ENCODE data around the gene GRK5.

The GRK5 gene

DNA sequence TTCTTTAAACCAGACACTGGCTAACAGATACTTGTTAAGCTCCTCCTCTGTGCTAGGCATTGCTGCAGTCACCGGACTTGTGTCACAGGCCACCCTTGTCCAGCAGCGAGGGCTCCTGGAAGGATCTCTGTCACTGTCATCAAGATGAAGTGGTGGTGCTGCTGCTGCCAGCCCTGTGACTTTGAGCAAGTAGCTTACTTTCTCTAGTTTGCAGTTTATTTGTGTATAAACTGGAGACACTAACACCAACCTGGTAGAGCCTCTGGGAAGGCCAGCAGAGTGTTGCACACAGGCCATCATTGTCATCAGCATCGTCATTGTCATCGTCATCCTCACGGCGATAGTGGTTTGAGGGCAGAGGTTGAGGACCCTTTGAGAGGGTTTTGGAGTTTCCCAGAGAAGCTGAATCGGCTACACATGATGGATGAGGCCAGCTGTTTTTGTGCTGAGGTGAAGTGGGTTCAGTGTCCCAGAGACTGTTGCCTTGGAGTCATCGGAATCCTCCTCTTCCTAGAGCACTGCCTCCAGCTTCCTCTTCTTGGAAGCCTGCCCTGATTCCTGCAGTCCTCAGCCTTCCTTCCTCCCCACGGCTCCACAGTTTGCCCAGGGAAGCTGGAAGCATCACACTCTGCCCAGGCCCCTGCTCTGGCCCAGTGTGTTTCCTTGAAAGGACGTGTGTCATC, 128.4 kb downstream of the GRK5 start:
- DNase-seq (ENCODE audit: extremely low read depth, low read depth), result no peak
- TF ChIP-seq, protein P1, sequence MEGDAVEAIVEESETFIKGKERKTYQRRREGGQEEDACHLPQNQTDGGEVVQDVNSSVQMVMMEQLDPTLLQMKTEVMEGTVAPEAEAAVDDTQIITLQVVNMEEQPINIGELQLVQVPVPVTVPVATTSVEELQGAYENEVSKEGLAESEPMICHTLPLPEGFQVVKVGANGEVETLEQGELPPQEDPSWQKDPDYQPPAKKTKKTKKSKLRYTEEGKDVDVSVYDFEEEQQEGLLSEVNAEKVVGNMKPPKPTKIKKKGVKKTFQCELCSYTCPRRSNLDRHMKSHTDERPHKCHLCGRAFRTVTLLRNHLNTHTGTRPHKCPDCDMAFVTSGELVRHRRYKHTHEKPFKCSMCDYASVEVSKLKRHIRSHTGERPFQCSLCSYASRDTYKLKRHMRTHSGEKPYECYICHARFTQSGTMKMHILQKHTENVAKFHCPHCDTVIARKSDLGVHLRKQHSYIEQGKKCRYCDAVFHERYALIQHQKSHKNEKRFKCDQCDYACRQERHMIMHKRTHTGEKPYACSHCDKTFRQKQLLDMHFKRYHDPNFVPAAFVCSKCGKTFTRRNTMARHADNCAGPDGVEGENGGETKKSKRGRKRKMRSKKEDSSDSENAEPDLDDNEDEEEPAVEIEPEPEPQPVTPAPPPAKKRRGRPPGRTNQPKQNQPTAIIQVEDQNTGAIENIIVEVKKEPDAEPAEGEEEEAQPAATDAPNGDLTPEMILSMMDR (IDR thresholded peaks at IDR 0.05; ENCODE audit: low read depth, low read length, missing control alignments), result no peak
- no peak overlapping the region for H3K4me3 ChIP-seq (replicated peaks; ENCODE audit: low read depth, low read length)

DNA sequence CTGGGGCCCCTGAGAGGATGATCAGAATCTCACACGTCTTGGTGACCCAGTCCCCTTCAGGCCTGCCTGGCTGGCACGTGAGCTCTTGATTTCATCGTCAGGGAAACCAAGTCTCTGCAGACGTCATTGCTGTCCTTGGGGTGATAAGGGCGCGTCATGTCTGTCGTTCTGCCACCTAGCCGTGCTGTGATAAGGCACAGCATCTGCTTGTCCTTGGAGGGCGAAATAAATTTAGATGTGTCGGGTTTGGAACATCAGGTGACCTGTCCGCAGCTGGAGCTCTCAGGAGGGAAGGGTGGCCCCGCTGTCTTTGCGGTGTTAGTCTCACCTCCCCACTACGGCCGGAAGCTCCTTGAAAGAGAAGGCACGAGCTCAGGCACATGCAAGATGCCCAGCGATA, 129.2 kb downstream of the GRK5 start:
- no peak for DNase-seq (ENCODE audit: extremely low read depth, low read depth)
- H3K4me3 ChIP-seq (replicated peaks; ENCODE audit: low read depth, low read length), result no peak overlapping the region
- TF ChIP-seq, protein P1 (IDR thresholded peaks at IDR 0.05; ENCODE audit: low read depth, low read length, missing control alignments), result no peak

DNA sequence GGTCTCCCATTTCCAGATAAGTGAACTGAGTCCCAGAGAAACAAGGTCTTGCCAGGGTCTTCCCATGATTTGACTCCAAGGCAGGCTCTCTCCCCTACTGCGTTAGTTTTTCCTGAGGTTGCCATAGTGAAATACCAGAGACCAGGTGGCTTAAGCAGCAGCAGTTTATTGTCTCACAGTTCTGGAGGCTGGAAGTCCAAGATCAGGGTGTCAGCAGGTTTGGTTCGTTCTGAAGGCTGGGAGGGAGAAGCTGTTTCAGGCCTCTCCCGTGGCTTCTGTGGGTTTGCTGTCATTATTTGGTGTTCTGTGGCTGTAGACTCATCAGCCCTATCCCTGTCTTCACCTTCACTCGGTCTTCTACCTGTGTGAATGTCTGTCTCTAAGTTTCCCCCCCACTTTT, 129.9 kb downstream of the GRK5 start:
- DNase-seq (ENCODE audit: extremely low read depth, low read depth), result no peak
- H3K4me3 ChIP-seq (replicated peaks; ENCODE audit: low read depth, low read length), result no peak overlapping the region
- TF ChIP-seq, protein P1 (IDR thresholded peaks at IDR 0.05; ENCODE audit: low read depth, low read length, missing control alignments), result no peak

DNA sequence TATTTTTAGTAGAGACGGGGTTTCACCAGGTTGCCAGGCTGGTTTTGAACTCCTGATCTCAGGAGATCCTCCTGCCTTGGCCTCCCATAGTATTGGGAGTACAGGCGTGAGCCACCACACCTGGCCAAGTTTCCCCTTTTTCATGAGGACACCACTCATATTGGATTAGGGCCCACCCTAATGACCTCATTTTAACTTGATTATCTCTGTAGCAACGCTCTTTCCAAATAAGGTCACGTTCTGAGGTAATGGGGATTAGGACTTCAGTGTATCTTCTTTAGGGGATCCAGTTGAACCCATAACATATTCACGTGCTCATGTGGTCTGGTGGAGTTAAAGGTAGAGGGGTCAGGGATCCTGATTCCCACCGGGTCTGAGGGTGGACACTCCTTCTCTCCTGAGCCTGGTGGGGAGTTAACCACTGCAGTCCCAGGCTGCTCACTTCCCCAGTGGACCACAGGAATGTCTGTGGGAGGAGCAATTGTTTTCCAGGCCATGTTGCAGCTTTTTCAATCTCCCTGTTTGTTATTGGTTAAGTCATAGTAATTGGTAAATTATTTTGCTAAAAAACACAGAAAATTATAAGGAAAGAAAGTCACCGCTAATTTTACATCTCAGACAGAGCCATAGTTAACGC, 130.5 kb downstream of the GRK5 start:
- no peak overlapping the region for H3K4me3 ChIP-seq (replicated peaks; ENCODE audit: low read depth, low read length)
- no peak for DNase-seq (ENCODE audit: extremely low read depth, low read depth)
- TF ChIP-seq, protein P1 (IDR thresholded peaks at IDR 0.05; ENCODE audit: low read depth, low read length, missing control alignments), result no peak

DNA sequence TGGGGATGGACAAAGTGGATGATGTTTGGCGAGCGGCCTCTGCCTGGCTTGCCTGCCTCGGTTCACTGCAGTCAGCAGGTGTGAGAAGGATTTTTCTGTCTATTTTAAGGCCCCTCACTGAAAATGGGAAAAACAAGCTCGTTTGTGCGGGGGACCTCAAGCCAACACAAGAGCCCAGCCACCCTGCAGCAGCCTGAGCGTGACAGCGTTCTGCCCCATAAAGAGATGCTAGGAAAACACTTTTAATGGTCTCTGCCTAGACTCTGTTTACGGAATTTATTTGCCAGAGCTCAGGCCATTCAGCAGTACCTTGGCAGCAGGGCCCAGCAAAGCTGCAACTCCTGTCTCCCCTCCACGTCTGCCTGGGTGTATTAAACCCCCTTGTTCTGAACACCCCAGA, 131.7 kb downstream of the GRK5 start:
- no peak overlapping the region for H3K4me3 ChIP-seq (replicated peaks; ENCODE audit: low read depth, low read length)
- TF ChIP-seq, protein P1 (IDR thresholded peaks at IDR 0.05; ENCODE audit: low read depth, low read length, missing control alignments), result no peak
- no peak for DNase-seq (ENCODE audit: extremely low read depth, low read depth)

DNA sequence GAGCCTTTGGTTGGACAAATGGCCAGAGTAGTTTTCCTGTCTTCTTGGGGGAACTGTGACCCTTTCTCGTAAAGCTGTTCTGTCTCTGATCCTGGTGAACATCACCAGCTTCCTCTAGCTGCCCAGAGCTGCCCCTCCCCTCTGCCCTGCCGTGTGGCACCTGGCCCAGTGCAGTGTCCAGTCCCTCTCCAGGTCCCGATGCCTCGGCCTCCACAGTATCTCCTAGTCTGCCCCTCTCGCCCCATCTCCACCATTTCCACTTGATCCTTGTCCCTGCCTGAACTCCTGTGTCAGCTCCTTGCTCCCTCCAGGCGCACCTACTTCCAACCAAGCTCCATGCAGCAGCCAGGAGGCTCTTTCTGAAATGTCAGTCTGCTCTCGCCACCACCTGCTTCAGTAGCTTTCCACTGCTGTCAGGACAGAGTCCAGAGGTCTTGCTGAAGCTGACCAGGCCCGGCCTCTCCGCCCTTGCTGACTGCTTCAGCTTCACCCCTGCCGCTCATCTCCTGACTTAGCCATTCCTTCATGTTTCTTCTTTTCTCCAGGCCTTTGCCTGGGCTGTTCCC, 133.6 kb downstream of the GRK5 start:
- no peak for DNase-seq (ENCODE audit: extremely low read depth, low read depth)
- H3K4me3 ChIP-seq (replicated peaks; ENCODE audit: low read depth, low read length), result no peak overlapping the region

More for the DNA sequence above, 133.6 kb downstream of the GRK5 start:
- TF ChIP-seq, protein P1 (IDR thresholded peaks at IDR 0.05; ENCODE audit: low read depth, low read length, missing control alignments), result no peak
